Measurements from ENCODE around the gene NTN1.

Gene NTN1

GRCh38 chr17:9272501-9273200, 251.3 kb downstream of the NTN1 start:
- no peak for DNase-seq (ENCODE audit: low read depth in 2 of 2)

GRCh38 chr17:9273428-9274391, 252.4 kb downstream of the NTN1 start:
- peak in 1 of 2 donors; percentile 14 for DNase-seq (ENCODE audit: low read depth in 2 of 2)

- no peak for DNase-seq (ENCODE audit: low read depth in 2 of 2)
Observed at GRCh38 chr17:9274973-9275372, 253.7 kb downstream of the NTN1 start.

- no peak for DNase-seq (ENCODE audit: low read depth in 2 of 2)
Observed at GRCh38 chr17:9279893-9280292, 258.6 kb downstream of the NTN1 start.

- no peak for DNase-seq (ENCODE audit: low read depth in 2 of 2)
Observed at GRCh38 chr17:9283909-9284308, 262.6 kb downstream of the NTN1 start.

- DNase-seq (ENCODE audit: low read depth in 2 of 2) = no peak
Observed at GRCh38 chr17:9284884-9285283, 263.6 kb downstream of the NTN1 start.

GRCh38 chr17:9285602-9286427, 264.5 kb downstream of the NTN1 start:
- DNase-seq (ENCODE audit: low read depth in 2 of 2) = no peak

GRCh38 chr17:9286434-9286833, 265.1 kb downstream of the NTN1 start:
- no peak for DNase-seq (ENCODE audit: low read depth in 2 of 2)

- no peak for DNase-seq (ENCODE audit: low read depth in 2 of 2)
Observed at GRCh38 chr17:9287306-9287705, 266.0 kb downstream of the NTN1 start.

GRCh38 chr17:9290226-9290613, 268.9 kb downstream of the NTN1 start:
- DNase-seq (ENCODE audit: low read depth in 2 of 2) = no peak

- DNase-seq (ENCODE audit: low read depth in 2 of 2) = peak in 1 of 2 donors; percentile 35
Observed at GRCh38 chr17:9291912-9292560, 270.7 kb downstream of the NTN1 start.

- no peak for DNase-seq (ENCODE audit: low read depth in 2 of 2)
Observed at GRCh38 chr17:9292561-9292941, 271.2 kb downstream of the NTN1 start.
